ENCODE measurements around the gene LY6G5C. TPM values are rescaled to one million over a fixed set of nuclear protein-coding genes. Genes with fewer than 3 reads are reported as not detected.

The LY6G5C gene
- total and polyA plus RNA-seq, 2 donors (not counting 1 experiment from before 2014, with no cell fraction given): 0.76 to 3.4 TPM

- H3K36me3 ChIP-seq (replicated peaks in 1 of 2; ENCODE audit: control extremely low read depth in 1 of 2, control insufficient read depth in 1 of 2, extremely low read depth in 1 of 2, insufficient read depth in 2 of 2, low read length in 1 of 2): peaks cover 0 to 26% of the 10 kb centered on the region in 2 experiments
- intact Hi-C loops (cut with micrococcal nuclease): loop anchor here (10.0 kb wide), 1 partner anchor 1441 kb away; the partner anchor contains the start of gene TRIM26
- TF ChIP-seq EZH2 (IDR thresholded peaks at IDR 0.05; ENCODE audit: borderline replicate concordance, insufficient read depth, low read depth, low read length, poor library complexity, severe bottlenecking) (no peak), CTCF (IDR thresholded peaks at IDR 0.05) (no peak)
- no peak within 1 kb of the TSS for H3K4me3 ChIP-seq (ENCODE audit: control extremely low read depth in 1 of 5, extremely low read depth in 1 of 5, insufficient read depth in 1 of 5, low read depth in 2 of 5, low read length in 4 of 5)
- 93% methylated on average over 5 of the region's 8 CpGs for WGBS (ENCODE audit: insufficient coverage)
- H3K9ac ChIP-seq (ENCODE audit: low read length): no peak within 1 kb of the TSS
- peaks cover 88% of the 10 kb centered on the region for H3K79me2 ChIP-seq (ENCODE audit: control insufficient read depth, insufficient read depth, low read length)
- H2AFZ ChIP-seq (ENCODE audit: insufficient read depth, low read depth, low read length, poor library complexity, severe bottlenecking): no peak within 1 kb of the TSS
- DNase-seq: no peak
- no peak within 1 kb of the TSS for H3K27ac ChIP-seq (ENCODE audit: low read length in 2 of 2)
- H3K4me1 ChIP-seq (ENCODE audit: control insufficient read depth in 2 of 2, insufficient read depth in 2 of 2, low read length in 2 of 2): peaks cover 39 to 48% of the 10 kb centered on the region in 2 donors
- Mint-ChIP-seq H3K27ac (peak within 1 kb of the TSS; percentile 67), H3K4me3 (no peak within 1 kb of the TSS), H3K4me1 (peaks cover 61% of the 10 kb centered on the region), H3K9me3 (ENCODE audit: insufficient read depth) (no peaks in the 10 kb centered on the region), H3K27me3 (no peaks in the 10 kb centered on the region)
- no peak for ATAC-seq (ENCODE audit: low read depth)
- no peak within 1 kb of the TSS for H3K4me2 ChIP-seq (replicated peaks; ENCODE audit: low read depth, low read length, poor library complexity, severe bottlenecking)
- ChIA-PET CTCF (interaction anchor here (1.3 to 1.9 kb wide), 3 partner anchors 72 to 174 kb away, joined by 4 to 5 read pairs (median 4); no protein-coding TSS in a partner anchor), POLR2A (interaction anchor here (1.1 to 1.3 kb wide), 2 partner anchors 9 to 10 kb away, joined by 4 to 6 read pairs; partner anchors contain the start of gene GPANK1)
- peaks cover 24% of the 10 kb centered on the region for H4K20me1 ChIP-seq (ENCODE audit: control insufficient read depth, insufficient read depth, low read length, poor library complexity, severe bottlenecking)
- no peaks in the 10 kb centered on the region for H3K27me3 ChIP-seq (replicated peaks in 1 of 4; ENCODE audit: control extremely low read depth in 1 of 4, control insufficient read depth in 3 of 4, insufficient read depth in 4 of 4, low read length in 3 of 4)
- H3K9me3 ChIP-seq (ENCODE audit: control extremely low read depth in 1 of 3, control insufficient read depth in 2 of 3, insufficient read depth in 1 of 3, low read length in 2 of 3): no peaks in the 10 kb centered on the region
Observed at GRCh38 chr6:31655349-31656237, 25.3 kb downstream of the LY6G5C start, which contains the start of gene APOM. Gene APOM (plus strand): TSS chr6:31655894. CDS start chr6:31655967, 73 bp downstream.

Measured in B cell (primary cell).